ENCODE measurements around the gene LCN10.

LCN10 gene

DNA sequence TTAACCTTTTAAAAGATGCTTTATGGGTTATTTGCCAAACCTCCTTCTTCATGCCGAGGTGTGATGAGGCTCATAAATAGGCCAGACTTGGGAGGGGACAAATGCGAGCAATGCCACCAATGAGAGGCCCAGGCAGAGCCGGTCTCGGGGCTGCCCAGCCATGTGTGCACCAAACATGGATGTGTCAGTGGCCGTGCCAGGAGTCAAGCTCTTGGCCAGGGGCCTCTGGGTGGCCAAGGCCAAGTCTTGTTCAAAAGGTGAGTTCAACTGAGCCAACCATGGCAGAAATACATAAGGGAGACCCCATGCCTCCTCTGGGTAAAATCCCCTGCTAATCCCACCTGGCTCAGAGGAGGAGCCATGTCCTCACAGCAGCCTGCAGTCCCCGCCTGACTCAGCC is 32.5 kb upstream of the LCN10 start:
- no peaks in the 10 kb centered on the region for H3K27me3 ChIP-seq (ENCODE audit: insufficient read depth, poor library complexity, severe bottlenecking)
- DNase-seq (ENCODE audit: low read depth in 1 of 2, low spot score in 1 of 2): no peak
- TF ChIP-seq, protein P1, sequence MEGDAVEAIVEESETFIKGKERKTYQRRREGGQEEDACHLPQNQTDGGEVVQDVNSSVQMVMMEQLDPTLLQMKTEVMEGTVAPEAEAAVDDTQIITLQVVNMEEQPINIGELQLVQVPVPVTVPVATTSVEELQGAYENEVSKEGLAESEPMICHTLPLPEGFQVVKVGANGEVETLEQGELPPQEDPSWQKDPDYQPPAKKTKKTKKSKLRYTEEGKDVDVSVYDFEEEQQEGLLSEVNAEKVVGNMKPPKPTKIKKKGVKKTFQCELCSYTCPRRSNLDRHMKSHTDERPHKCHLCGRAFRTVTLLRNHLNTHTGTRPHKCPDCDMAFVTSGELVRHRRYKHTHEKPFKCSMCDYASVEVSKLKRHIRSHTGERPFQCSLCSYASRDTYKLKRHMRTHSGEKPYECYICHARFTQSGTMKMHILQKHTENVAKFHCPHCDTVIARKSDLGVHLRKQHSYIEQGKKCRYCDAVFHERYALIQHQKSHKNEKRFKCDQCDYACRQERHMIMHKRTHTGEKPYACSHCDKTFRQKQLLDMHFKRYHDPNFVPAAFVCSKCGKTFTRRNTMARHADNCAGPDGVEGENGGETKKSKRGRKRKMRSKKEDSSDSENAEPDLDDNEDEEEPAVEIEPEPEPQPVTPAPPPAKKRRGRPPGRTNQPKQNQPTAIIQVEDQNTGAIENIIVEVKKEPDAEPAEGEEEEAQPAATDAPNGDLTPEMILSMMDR (IDR thresholded peaks at IDR 0.05; ENCODE audit: insufficient read depth, low read length): no peak
- TF ChIP-seq SPI1 (IDR thresholded peaks at IDR 0.05; ENCODE audit: borderline replicate concordance, low read depth): no peak
- no peak for TF ChIP-seq GABPA (IDR thresholded peaks at IDR 0.05; ENCODE audit: low read depth)
- TF ChIP-seq, protein P2, sequence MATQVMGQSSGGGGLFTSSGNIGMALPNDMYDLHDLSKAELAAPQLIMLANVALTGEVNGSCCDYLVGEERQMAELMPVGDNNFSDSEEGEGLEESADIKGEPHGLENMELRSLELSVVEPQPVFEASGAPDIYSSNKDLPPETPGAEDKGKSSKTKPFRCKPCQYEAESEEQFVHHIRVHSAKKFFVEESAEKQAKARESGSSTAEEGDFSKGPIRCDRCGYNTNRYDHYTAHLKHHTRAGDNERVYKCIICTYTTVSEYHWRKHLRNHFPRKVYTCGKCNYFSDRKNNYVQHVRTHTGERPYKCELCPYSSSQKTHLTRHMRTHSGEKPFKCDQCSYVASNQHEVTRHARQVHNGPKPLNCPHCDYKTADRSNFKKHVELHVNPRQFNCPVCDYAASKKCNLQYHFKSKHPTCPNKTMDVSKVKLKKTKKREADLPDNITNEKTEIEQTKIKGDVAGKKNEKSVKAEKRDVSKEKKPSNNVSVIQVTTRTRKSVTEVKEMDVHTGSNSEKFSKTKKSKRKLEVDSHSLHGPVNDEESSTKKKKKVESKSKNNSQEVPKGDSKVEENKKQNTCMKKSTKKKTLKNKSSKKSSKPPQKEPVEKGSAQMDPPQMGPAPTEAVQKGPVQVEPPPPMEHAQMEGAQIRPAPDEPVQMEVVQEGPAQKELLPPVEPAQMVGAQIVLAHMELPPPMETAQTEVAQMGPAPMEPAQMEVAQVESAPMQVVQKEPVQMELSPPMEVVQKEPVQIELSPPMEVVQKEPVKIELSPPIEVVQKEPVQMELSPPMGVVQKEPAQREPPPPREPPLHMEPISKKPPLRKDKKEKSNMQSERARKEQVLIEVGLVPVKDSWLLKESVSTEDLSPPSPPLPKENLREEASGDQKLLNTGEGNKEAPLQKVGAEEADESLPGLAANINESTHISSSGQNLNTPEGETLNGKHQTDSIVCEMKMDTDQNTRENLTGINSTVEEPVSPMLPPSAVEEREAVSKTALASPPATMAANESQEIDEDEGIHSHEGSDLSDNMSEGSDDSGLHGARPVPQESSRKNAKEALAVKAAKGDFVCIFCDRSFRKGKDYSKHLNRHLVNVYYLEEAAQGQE (IDR thresholded peaks at IDR 0.05; ENCODE audit: insufficient replicate concordance, low read depth): no peak

DNA sequence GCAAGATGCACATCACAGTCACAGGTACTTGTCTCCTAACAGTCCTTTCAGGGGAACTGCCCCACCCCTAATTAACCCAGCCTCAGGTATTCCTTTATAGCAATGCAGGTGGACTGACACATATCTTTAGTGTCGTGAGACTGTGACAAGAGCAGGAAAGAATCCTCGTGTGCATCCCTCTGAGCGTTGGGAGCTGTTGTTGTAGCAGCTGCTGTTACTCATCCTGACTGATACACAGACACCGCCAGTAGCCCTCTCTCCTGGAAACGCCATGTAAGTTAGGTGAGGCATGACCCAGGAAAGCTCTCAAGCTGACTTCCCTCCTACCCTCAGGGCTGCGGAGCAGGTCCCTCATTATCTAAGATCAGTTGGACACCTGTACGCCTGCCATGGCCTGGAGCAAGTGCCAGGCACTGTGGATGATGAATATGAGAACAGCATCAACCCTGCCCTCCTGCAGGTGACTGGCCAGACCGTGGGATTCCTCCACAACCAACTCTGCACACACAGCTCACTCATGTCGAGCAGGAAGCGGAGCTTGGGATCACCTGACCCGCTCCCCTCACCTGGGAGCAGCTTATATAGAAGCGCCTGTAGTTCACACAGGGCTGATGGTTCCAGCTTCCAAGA is 31.8 kb upstream of the LCN10 start:
- Histone ChIP-seq H3K4me3 (replicated peaks; ENCODE audit: insufficient read depth, low read length) (no peak overlapping the region), H3K27ac (replicated peaks) (no peak overlapping the region), H3K27me3 (ENCODE audit: insufficient read depth, poor library complexity, severe bottlenecking) (no peaks in the 10 kb centered on the region)
- DNase-seq (ENCODE audit: low read depth in 1 of 2, low spot score in 1 of 2): no peak
- TF ChIP-seq, protein P1 (IDR thresholded peaks at IDR 0.05; ENCODE audit: insufficient read depth, low read length): no peak
- TF ChIP-seq, protein P2 (IDR thresholded peaks at IDR 0.05; ENCODE audit: insufficient replicate concordance, low read depth): no peak
- TF ChIP-seq SPI1 (IDR thresholded peaks at IDR 0.05; ENCODE audit: borderline replicate concordance, low read depth) (no peak), POLR2AphosphoS5 (IDR thresholded peaks at IDR 0.05; ENCODE audit: low read depth) (no peak), GABPA (IDR thresholded peaks at IDR 0.05; ENCODE audit: low read depth) (no peak)

More for the DNA sequence above, 32.5 kb upstream of the LCN10 start:
- H3K27ac ChIP-seq (replicated peaks): no peak overlapping the region
- no peak overlapping the region for H3K4me3 ChIP-seq (replicated peaks; ENCODE audit: insufficient read depth, low read length)

DNA sequence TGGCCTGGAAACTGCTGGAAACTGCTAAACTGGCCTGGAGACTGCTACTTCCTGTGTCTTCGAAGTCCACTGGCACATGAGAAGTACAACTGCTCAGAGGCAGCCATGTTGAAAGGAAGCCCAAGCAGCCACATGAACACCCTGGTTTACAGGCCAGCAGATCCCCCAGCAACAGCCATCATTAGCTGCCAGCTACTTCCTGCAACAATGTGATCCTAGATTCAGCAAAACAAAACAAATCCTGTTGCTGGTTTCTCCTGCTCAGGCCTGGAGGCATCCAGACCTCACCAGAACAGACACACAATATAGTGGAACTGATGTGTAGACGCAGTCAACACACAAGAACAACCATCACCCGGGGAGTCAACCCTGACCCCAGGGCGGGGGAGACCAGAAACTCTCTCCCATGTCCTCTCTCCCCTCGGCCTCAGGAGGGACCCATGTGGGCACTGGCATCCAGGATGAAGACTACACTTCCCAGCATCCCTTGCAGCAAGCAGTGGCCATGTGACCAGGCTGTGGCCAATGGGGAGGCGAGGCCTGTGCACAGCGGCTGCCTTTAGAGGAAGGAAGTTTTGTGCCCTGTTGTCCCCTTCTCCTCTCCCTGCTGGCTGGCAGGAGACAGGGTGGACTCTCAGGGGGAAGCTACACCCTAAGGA is 30.8 kb upstream of the LCN10 start:
- TF ChIP-seq POLR2AphosphoS5 (IDR thresholded peaks at IDR 0.05; ENCODE audit: low read depth) (no peak), GABPA (IDR thresholded peaks at IDR 0.05; ENCODE audit: low read depth) (no peak), SPI1 (IDR thresholded peaks at IDR 0.05; ENCODE audit: borderline replicate concordance, low read depth) (no peak)
- TF ChIP-seq, protein P1 (IDR thresholded peaks at IDR 0.05; ENCODE audit: insufficient read depth, low read length): no peak
- TF ChIP-seq, protein P2 (IDR thresholded peaks at IDR 0.05; ENCODE audit: insufficient replicate concordance, low read depth): no peak
- Histone ChIP-seq H3K27ac (replicated peaks) (no peak overlapping the region), H3K27me3 (ENCODE audit: insufficient read depth, poor library complexity, severe bottlenecking) (no peaks in the 10 kb centered on the region), H3K4me3 (replicated peaks; ENCODE audit: insufficient read depth, low read length) (no peak overlapping the region)
- peak in 1 of 2 experiments; percentile 65 for DNase-seq (ENCODE audit: low read depth in 1 of 2, low spot score in 1 of 2)
